ENCODE results near the gene OR51E2.

- TF ChIP-seq CTCF (IDR thresholded peaks at IDR 0.05; ENCODE audit: low read depth, low read length) = no peak
- no peak for TF ChIP-seq EZH2phosphoT487 (IDR thresholded peaks at IDR 0.05; ENCODE audit: low read depth)
Observed at GRCh38 chr11:4662876-4663275, 34.8 kb downstream of the OR51E2 start.
